HG02840 (cell line): ENCODE data around the gene PIP5K1C.

Experiments used
- ATAC-seq: cut with Tn5 transposase; IDR thresholded peaks from one replicate; pipeline ENCODE4 v1.9.1; 2021; ENCODE audit warnings: mild to moderate bottlenecking, moderate library complexity, moderate number of reproducible peaks; ENCODE audit not compliant: unreplicated experiment, low FRiP score

Gene PIP5K1C

DNA sequence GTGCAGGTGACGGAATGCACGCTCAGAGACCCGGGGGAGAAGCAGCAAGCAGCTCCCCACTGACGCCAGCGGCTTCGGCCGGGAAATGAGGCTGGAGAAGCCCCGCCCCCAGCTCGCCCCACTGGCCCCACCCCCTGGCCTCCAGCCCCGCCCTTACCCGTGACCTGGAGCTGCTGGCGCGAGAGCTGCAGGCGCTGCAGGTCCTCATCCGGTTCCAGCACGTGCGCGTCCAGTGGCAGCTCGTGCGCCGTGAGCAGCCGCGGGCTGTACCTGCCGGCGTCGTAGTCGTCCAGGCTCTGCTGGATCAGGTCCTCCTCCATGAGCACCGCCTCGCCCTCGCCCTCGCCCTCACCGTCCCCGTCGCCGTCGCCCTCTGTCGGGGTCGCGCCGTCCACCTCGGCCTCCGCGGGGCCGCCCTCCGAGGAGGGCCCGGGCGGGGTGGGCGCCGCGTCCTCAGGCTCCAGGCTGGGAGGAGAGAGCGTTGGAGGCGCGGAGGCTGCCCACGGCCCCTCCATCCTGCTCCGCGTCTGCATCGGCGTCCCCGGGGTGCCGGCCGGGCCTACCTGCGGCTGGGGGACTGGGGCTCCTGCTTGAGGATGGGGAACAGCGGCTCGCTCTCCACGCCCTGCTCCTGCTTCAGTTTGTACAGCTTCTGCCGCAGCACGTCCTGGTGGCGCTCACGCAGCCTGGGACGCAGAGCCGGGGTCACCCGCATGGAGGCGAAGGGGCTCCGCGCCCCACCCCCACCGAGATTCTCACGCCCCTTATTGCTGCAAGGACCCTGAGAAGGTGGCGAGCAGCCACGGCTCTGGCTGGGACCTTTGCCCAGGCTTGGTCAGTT, 87.1 kb downstream of the PIP5K1C start:
- no peak for ATAC-seq

DNA sequence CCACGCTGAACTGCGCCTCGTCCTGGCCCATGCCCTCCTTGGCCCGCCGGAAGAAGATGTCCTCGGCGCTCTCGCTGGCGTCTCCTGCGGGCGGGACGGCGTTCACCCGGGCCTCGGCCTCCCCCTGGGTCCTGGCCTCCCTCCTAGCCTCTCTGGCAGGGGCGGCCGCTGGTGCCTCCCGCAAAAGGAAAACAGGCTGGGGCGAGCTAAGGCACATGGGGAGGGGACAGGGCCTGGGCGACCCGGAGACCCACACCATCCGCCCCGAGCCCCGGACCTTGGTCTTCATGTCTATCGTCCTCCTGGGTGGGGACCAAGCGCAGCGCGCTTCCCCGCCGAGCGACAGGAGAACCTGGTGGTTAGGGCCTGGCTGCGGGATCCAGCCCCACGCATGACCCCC, 87.9 kb downstream of the PIP5K1C start:
- no peak for ATAC-seq

DNA sequence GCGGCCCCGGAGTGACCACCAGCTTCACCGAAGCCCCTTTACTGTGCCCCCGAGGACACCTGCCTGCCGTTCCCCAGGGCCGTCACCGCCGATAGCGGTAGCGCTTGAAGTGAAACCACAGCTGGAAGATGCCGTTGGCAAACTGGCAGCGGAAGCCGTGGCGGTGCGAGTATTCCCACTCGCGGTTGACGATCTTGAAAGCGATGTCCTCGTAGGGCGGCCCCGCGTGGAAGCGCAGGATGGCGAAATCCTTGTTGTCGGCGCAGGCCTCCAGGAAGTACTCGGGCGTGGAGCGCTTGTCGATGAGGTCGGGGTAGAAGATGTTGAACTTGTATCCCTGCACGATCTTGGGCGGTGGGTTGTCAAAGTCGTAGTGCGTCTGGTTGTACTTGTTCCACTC, 88.4 kb downstream of the PIP5K1C start:
- ATAC-seq: no peak

DNA sequence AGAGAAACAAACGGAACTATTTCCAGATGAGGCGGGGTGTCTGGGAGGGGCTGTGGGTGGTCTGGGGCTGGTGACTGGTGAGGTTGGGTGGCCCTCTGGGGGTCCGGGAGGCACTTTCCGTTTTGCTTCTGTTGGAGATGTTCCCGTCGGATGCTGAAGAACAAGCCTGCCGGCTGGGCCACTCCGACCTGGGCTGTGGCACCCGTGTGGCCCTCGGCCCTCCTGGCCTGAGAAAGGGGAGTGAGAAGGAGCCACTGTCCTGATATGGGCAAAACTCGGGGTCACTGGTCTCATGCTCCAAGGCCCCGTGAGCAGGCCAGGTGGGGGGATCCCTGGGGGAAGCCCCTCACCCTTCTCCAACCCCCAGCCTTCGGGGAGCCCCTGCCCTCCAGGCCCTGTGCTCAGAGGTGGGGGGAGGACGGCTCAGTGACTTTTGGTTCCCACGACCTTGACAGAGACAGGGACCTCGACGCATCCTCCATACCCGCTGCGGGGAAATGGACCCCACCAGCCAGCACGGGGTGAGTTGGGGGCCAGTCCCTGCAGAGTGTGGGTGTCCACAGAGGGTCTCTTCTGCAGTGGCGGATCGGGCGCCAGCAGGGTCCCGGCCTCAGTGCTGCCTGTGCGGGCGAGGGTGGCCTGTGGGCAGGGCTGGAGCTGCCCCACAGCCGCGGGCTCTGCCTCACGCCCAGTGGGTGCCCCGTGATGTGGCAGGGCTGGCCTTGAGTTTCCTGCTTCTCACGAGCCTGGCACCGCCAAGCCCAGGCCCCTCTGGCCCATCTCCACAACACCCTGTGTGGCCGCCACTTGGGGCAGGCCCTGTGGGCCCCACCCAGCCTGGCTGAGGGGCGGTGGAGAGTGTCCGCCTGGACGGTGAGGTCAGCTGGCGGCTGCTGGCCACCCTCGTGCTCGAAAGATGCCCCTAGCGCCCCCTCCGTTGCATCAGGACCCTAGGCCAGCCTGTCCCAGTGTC, 89.2 kb downstream of the PIP5K1C start:
- no peak for ATAC-seq

DNA sequence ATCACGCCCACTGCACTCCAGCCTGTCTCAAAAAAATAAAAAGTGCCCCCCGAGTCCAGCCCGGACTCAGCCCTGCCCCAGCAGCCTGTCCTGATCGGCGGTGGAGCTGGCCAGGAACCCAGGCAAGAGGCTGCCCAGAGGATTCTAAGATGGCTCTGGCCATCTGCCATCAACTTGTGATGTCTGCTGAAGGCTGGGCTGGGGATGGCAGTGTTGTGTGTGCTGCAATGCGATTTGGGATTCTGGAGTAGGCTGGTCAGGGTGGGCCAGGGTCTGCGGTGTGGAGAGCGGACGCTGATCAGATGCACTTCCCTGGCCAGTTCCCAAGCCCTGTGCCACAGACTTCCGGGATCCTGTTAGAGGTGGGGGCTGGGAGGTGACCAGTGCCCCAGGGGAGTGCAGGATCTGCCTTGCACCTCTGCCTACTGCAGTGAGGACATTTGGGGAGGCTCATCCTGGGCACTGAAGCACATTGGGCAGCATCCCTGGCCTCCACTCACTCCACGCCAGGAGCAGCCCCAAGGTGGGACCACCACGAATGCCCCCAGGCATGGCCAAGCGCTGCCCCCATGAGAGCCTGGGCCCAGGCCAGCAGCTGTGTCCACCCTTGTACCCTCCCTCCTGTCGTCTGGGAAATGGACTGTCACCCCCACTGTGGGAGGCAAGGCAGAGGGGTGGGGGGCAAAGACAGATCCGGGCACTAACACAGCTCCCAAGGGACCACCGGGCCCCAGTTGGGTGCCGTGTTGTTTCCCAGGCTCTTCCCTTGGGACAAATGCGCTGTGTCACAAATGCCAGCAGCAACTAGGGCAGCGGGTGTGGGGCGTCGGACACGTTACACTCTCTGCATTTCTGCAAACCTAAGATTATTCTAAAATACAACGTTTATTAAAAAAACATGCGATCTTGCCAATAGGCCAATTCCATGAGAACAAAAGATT, 90.2 kb downstream of the PIP5K1C start:
- ATAC-seq: no peak

DNA sequence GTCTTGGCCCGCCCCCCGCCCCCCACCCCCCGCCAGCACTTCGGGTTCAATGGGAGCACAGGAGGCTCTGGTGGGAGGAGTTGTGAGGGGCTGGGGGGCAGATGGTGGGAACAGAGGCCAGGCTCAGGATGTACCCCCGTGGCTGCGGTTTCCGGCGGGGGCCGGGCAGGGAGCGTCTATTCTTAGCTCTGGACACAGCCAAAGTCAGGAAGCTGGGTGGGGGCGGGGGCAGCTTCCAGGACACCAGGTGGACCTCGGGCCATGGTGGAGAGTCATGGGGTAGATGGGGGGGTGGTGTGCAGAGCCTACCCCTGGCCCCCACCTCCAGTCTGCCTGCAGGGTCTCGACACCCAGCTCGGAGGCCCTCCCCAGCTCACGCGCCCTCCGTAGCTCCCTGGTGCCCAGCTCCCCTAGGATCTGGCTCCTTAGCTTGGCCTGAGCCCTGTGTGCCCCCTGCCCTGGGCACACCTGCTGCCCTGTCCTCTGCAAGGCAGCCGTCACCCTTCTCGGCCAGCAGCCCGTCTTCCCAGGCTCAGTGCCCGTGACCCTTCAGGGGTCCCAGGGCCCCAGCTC, 91.4 kb downstream of the PIP5K1C start:
- no peak for ATAC-seq

DNA sequence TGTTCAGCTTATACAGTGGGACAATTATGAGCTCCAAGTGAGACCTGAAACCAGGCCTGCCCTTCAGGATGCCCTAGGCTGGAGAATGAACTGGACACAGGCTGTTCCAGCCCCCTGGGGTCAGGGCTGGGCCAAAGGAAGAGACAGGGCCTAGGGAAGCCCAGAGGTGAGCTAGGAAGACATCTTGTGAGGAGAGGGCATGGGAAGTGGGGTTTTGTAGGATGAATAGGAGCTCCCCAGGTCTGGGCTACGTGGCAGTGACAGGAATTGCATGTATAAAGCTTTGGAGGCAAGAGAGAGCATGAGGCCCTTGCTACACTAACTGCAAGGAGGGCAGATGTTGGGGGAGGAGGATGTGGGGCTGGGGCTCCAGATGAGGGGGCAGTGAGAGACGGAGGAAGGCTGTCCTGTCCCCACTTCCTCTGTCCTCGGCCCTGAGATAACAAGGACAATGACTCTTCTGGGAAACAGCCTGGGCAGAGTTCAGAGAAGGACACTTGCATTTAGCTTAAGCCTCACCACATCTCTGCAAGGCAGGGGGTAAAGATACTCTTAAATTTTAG, 92.1 kb downstream of the PIP5K1C start:
- ATAC-seq: no peak

DNA sequence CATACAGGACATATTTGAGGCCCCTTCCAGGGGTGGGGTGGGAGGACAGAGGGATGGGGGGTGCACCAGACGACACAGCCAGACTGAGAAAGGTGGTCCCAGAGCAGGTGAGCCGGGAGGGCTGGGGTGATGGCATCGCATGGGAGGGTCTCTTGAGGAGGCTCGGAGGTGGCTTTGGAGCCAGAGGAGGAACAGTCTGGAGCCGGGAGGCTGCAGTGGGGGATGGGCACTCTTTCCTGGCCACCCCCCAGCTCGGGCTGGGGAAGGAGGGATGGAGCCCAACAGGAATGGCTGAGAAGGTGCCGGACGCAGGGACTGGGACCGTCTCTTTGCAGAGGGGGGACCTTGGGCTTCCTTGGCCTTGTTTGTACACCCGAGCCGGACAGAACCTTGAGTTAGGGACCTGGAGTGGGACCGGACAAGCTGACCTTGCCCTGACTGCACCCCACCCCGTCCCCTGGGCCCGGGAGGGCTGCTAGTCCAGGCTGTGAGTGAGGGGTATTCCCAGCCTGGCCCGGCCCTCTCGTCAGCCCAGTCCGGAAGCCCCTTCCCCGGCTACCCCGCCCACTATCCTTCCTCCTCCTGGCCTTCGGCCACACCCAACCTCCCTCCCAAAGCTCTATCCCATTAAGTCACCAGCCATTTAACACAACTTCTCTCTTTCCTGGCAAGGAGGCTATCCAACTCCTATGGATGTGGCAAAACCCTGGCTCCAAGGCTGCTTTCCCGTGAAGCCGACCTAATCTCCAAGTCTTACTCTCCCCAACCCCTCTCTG, 92.8 kb downstream of the PIP5K1C start:
- ATAC-seq: no peak

DNA sequence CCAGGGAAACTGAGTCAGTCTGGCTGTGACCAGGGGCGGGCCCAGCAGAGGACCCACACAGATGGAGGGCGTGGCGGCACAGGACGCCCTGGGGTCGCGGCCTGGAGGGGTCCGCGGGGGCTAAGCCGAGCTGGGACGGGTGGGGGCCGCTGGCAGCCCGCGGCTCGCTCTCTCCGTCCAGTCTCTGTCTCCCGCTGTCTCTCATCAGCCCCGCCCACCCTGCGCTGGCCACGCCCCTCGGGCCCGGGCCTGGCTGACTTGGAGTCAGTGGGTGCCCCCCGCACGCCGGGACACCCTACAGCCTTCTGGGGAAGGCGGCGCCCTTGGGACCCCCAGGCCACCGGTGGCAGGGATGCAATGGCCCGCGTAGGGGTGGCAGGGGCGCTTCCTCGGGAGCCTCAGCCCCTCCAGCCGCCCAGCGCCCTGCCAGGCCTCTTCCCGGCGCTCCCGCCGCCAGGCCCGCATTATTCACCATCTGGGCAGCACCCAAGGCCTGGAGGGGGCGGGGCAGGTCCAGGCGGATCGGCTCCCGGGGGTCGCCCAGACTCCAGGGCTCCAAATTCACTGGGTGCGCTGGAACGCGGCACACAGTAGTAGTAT, 93.5 kb downstream of the PIP5K1C start, which contains the start of gene TBXA2R:
TSS of gene TBXA2R (minus strand) at position 186 of the 600 bp plus-strand sequence. CDS start 6,241 bp downstream, outside the sequence.
- no peak for ATAC-seq

DNA sequence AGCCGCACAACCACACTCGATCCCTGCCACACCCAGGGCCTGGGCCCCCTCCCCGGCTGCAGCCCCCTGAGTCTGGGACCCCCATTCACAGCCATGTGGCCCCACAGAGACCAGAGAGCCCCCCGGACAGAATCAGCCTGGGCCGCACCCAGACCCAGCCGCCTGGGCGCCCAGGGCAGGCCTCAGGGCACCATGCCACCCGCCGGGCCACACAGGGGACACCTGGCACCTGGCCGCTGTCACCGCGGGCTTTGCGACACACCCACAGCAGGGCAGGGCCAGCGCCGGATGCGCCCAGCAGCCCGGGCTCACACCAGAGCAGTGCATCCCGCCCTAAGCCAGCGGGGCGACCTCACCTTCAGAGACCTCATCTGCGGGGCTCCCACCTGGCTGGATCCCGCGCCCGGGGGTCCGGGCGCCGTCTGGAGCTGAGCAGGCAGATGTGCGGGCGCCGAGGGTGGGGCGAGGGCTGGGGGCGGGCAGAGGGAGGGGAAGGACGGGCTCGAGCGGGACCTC, 94.0 kb downstream of the PIP5K1C start:
- no peak for ATAC-seq

DNA sequence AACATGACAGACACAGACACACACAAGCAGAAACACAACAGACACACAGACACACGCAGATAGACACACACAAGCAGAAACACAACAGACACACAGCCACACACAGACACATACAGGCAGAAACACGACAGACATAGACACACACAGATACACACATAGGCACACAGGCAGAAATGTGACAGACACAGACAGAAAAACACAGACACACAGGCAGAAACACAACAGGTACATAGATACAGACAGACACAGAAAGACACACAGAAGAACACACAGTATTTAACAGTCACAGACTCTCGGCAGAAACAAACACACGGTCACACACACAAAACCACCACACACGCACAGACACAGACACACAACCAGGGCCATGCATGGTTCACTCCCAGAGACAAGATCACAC, 94.5 kb downstream of the PIP5K1C start:
- no peak for ATAC-seq

DNA sequence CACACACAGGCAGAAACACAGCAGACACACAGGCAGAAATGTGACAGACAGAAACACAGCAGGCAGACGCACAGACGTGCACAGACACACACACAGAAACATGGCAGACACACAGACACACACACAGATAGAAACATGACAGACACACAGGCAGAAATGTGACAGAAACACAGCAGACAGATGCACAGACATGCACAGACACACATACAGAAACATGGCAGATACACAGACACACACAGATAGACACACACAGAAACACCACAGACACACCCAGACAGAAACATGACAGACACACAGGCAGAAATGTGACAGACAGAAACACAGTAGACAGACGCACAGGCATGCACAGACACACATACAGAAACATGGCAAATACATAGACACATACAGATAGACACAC, 94.9 kb downstream of the PIP5K1C start:
- no peak for ATAC-seq

DNA sequence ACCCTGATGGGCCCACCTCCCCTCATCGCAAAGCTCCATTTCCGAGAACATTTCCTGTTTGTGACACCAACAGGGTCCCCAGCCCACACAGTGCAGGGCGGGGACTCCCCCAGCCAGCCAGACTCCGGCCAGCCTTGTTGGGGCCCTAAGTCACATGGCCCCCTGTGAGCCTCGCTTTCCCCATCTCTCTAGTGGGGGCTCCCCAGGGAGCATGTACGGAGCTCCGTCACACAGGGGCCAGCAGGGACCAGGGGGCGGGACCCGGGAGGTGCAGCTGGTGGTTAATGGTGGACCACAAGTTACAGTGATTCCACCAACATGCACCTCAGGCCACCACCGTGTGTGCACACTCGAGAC, 95.3 kb downstream of the PIP5K1C start:
- no peak for ATAC-seq

DNA sequence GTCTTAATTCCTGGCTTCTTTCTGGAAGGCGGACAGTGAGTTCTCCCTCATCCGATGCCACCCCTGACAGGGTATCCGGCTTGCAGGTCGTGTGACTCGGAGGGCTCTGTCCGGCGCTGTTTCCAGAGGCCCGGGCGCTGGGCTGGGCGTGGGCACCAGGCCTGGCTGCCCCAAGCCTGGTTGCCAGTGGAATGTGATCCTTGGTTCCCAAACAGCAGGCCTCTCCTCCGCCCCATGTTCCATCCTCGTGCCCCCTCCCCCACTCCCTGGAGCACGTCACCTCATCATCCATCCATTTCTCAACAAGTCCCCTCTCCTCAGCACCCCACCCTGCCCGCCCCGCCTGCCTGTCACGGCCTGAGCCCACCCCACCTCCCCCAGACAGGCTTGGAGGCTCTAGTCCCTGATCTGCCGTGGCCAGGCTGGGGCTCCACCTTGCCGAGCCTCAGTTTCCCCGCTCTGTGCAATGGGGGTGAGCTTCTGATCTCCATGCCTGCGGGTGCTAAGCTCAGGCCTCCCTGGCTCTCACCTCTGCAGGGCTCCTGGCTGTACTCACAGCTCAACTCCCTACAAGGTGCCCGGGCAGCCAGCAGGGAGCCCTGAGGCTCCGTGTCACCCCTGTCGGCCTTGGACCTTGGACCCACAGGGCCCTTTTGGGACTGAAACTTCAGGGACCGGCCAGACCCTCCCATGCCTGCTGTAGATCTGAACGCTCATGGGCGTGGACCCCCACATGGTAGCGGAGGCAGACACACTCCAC, 95.9 kb downstream of the PIP5K1C start:
- ATAC-seq: no peak

DNA sequence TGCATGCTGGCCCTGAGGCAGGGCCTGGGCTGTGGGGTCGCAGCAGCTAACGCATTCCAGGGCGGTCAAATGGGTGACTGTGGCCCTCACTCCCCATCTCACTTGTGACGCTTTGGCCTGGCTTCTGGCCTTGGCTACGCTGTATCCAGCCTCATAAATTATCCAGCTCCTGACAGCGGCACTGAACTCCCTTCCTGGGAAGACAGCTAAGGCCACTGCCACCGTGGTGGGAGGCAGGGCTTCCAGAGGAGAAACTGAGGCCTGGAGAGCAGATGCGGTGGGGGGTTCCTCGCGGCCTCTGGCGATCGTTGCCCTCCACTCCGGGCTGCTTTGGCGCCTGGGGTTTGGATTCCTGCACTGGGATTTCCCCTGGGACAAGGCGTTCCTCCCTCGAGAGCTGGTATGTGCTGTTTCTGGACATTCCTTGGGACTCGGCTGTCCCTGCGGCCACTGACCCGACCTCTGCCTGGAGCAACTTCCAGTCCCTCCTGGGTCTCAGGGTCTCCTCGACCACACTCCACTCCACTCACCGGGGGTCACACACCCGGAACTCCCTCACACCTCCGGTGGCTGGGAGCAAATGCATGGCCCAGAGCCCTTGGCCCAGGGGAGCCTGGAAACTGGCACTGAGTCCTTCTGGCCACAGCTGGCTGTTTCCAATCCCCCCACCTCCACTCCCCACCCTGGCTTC, 97.0 kb downstream of the PIP5K1C start:
- no peak for ATAC-seq

DNA sequence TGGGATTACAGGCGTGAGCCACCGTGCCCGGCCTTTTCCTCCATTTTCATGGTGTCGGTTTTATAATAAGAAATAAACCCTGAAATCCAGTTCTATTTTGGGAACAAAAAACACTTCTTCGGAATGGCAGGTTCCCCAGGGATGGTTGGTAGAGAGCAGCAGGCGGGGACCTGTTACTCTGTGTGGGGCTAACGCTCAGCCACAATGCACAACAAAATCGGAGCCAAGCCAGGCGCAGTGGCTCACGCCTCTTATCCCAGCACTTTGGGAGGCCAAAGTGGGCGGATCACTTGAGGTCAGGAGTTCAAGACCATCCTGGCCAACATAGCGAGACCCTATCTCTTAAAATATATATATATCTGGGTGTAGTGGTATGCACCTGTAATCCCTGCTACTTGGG, 99.2 kb downstream of the PIP5K1C start:
- ATAC-seq: no peak

DNA sequence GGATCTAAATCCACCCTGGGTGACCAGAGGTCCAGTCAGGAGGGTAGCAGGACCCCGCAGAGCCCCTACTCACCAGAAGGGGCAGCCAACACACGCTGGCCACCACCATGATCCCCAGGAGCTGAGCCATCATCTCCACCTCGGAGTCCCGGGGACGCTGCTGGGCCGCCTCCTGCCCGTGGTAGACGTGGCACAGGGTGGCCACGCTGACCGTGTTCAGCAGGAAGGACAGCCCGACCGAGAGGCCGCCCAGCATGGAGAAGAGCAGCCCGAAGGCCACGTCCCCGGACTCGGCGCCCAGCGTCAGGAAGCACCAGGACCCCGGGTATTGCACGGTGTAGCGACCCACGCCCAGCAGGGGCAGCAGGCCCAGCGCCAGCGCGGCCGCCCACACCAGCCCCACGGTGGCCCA, 100.5 kb downstream of the PIP5K1C start:
- no peak for ATAC-seq
